HG03108 (cell line): ENCODE measurements around the gene TMEM214.

Experiments used
- ATAC-seq: cut with Tn5 transposase; IDR thresholded peaks from one replicate; pipeline ENCODE4 v1.9.1; 2021; ENCODE audit warnings: moderate library complexity; ENCODE audit not compliant: unreplicated experiment

The TMEM214 gene

DNA sequence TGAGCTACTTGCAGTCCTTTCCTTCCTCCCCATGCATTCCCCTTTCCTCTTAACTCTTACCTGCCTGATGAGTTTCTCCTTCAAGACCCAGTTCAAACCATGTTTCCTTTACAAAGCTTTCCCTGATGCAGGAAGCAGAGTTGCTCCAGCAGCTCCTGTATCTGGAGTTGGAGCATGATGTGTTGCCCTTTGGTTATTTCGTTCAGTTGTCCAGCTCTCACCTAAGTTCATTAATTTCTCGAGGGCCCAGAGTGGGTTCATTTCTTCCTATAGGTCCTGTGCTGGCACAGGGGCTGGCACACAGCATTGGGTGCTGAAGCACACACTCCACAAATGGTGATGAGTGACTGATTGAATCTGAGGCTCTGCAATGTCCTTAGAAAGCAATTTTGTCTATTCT lies 23.0 kb upstream of the TMEM214 start:
- ATAC-seq = no peak

DNA sequence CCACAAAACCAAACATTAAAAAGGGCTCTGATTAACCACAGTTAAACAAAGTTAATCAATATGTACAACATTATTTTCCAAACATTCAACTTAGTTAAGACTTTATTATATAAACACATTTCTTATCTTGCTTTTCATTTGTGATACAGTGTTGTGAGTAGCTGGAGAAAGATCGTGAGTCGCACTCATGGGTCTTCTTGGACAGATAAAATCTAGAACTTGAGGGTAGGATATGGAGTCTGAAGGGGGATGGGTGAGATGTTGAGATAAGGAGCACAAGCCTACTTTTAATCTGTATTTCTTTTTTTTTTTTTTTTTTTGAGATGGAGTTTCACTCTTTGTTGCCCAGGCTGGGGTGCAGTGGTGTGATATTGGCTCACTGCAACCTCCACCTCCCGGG lies 22.6 kb upstream of the TMEM214 start:
- ATAC-seq = no peak

DNA sequence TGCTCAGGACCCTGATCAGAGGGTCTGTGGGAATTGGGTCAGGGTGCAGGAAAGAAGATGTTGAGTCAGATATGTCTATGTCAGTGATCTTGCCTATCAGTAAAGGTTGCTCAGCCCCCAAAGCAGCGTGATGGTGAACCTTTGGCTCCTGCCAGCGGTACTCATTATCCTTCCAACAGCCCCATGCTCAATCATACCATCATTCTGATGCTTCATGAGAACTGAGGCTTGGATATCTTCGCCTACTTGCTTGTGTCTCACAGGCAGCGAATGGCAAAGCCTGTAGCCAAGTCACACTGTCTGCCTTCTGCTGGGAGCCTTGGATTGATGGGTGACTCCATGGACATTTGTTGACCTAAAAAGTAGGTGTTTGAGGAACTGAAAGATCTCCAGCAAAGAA lies 19.0 kb upstream of the TMEM214 start:
- no peak for ATAC-seq

DNA sequence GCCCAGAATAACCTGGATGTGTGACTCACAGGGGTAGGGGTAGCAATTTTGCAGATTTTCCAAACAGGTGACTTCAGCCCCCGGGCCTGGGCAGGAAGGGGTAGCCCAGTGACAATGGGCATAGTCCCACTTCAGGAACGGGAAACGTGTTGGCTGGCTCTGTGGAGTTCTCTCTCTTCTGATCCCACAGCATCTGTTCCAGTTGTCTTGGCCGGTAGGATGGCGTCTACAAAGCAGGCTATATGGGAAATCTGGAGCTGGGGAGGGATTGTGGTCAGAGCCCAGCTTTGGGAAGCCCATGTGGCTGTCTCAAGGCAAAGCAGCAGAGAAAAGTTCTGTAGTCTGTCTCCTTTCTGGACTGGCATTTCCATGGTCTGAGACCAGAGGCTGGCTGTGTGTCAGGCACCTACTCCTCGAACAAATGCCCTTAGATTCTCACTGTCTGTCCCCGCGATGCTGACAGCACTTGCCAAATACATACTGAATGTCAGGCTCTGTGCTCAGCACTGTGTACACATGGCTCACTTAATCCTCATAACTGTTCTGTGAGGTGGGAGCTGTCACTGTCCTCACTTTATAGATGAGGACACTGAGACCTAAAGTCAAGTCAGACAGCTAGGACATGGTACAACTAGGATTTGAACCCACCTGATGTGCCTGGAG lies 17.9 kb upstream of the TMEM214 start:
- ATAC-seq = no peak

DNA sequence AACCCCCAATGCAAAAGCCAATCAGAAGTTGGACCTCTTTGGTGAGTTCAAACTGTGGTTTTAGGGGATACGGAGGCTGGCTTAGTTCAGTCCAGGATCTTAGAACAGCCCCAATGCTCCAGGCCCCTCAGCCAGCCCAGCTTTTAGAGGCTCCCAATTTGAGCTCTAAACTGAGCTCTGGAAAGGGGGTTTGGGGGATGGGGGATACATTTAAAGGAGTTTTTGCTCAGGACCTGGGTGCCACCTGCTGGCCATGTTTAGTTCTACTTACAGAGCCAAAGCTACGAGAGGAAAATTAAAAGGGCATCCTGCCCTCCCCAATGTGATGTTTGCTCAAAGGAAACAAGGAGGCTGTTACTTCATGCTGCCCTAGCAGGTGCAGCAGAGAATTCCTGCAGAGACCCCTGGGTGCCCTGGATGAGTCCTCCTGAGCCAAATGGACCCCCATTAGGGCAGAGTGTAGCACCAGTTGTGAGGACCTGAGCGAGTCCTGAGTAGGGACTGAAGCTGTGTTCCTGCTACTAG lies 15.9 kb upstream of the TMEM214 start:
- ATAC-seq = no peak

DNA sequence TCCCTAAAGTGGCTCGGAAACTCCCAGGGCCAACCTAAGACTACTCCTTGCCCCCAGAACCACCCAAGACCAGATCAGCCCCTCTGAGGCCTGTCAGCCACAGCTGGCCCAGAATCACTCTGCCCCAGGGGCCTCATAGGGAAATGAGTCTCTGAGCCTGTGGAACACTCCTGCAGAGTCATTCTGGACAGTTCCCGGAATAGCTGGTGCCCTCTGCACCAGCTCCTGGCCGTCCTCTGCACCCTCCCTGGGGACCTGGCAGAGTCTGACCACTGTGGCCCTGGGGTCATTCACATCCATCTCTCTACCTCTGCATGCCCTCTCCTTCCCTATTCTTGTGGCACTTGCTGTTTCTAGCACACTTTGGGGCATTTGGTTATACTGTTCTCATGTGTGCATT lies 14.6 kb upstream of the TMEM214 start:
- ATAC-seq = no peak

DNA sequence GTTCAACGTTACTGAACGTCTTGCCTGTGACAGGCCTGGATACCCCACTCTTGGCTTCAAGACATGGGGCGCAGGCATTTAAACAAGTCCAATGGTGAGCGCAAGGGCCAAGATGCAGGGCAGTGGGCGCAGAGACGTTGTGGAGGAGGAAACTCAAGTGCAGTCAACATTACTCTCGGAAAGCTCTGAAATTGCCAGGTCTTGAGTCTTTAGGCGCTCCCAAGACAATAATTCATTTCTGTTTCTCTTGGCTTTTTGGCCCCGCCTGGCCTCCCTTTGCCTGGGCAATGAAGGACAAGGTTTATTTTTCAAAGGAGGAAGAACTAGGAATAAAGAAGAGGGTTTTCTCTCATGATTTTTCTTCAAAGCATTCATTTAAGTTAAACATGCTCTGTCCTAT lies 13.3 kb upstream of the TMEM214 start:
- no peak for ATAC-seq

DNA sequence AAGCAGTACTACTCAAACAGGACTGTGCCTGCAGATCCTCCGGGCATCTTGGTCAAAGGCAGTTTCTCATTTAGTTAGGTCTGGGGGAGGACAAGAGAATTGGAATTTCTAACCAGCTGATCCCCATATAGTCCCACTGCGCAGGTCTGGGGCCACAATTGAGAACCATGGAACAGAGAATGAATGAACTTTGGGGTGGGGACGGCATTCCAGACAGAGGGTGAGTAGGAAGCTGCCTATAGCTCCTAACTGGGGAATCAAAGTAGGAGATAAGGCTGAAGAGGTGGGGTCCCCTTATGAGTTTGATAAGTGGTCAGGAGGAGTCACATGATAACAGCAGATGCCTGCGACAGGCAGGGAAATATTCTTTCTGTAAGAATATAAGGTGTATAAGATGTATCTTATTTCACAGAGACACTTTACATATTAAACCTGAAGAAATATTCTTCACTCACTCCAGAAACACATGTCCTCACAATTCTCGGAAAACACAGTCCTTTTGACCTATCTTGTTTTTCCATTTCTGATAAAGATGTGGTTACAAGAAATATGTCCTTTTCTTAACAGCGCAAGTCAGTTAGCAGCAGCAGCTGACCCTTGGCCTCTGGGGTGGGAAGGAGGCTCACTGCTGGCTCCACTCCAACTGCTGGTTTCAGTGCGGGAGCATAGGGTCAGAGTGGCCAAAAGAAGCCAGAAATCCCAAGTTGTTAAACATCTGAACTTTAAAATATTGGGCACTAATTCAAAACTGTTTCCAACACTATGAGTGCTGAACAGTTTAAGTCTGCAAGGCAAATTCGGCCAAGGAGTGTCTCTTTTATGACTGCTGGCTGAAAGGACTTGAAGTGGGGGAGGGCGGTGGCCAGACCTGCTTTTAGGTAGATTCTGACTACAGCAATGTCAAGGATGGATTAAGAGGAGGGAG lies 12.6 kb upstream of the TMEM214 start:
- no peak for ATAC-seq

DNA sequence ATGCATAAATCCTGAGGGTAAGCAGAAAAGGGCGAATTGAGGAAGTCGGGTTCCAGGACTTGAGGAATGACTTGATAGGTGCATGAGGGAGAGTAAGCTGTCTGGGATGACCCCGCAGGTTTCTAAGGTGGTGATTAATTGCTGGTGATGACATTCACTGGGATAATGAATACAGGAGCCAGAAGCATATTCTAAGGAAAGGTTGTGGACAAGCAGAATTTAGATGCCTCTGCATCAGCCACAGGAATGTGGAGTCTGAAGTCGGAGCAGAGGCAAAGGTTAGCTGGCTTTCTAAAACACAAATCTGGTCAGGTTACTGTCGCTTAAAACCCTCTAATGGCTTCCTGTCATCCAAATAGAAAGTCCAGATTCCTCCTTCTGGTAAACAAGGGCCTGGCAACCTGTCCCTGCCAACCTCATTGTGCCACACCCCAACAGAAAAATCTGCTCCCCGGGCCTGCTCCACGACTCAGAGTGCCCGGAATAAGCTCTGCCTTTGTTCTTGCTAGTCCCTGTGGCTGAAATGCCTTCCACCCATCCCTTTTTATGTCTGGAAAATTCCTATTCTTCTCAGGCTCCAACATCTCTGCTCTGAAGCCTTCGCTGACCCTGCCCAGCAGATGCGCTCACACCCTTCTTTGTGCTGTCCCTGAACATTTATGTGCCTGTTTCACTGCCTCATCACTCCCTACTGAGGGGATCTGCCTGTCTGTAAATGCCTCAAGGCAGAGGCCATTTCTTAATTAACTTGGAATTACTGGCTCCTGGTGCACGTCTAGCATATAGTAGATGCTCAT lies 11.3 kb upstream of the TMEM214 start:
- no peak for ATAC-seq

DNA sequence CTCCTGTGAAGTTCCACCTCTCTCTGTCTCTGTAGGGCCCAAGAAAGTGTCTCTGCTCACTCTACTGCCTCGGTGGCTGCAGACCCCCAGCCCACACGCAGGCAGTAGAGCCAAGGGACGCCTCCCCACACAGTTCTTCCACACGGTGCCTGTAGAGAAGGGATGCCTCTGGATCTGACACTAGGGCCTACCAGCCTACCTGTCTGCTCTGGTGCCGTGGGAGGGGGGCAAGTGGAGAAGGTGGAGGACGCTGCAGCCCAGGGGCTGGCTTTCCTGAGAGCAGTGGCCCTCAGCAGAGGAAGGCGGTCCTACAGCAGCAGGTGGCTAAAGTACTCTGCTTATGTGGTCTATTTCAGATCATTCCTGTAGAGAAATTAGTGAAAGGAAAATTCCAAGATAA lies 9.0 kb upstream of the TMEM214 start:
- ATAC-seq = no peak

DNA sequence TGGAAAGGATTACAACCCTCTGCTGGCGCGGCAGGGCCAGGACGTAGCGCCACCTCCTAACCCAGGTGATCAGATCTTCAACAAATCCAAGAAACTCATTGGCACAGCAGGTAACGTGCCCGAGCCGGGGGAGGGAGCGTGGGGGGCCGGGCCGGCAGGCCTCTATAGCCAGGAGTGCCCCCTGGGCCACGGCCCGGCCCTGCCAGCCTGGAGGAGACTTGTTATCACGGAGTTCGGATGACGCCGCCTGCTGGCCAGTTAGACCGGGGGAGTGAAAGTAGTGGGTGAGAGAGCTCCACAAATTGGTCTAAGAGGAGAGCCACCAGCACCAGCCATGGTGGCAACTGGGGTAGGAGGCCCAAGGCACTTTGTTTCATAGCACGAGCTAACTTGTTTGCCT lies 8.6 kb upstream of the TMEM214 start:
- no peak for ATAC-seq

DNA sequence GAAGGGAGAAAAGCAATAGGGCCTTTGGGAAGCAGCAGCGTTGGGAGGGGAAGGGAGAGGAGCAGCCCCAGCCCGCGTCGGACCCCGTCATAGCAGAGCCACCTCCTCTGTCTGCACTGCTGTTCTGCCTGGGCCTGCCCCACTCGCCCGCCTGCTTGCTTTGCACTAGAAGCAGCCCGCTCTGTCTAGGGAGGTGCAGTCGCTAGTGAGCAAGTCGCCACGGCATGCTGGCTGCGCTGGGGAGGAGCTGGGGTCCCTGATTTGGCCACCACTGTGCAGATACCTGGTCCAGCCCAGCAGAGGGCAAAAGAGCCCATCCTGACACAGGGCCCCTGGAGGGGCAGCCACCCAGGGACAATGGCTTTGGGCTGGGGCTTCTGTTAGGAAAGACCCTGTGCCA lies 8.0 kb upstream of the TMEM214 start:
- no peak for ATAC-seq

DNA sequence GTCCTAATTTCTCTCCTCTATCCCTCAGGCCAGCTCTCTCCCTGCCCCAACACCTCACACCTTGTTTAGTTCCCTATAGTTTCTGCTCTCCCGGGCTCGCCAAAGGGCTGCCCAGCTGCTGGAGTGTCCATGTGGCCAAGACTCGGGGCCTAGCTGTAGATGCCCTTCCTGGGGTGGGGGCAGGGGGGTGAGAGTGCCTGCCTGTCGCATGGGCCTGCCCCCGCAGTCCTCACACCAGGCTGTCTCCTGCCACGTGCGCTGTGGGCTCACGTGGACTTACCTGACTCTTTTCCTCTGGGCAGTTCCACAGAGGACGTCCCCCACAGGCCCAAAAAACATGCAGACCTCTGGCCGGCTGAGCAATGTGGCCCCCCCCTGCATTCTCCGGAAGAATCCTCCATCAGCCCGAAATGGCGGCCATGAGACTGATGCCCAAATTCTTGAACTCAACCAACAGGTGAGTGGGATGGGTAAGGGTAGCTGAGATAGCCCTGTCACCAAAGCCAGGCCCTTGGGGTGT lies 7.4 kb upstream of the TMEM214 start:
- no peak for ATAC-seq

DNA sequence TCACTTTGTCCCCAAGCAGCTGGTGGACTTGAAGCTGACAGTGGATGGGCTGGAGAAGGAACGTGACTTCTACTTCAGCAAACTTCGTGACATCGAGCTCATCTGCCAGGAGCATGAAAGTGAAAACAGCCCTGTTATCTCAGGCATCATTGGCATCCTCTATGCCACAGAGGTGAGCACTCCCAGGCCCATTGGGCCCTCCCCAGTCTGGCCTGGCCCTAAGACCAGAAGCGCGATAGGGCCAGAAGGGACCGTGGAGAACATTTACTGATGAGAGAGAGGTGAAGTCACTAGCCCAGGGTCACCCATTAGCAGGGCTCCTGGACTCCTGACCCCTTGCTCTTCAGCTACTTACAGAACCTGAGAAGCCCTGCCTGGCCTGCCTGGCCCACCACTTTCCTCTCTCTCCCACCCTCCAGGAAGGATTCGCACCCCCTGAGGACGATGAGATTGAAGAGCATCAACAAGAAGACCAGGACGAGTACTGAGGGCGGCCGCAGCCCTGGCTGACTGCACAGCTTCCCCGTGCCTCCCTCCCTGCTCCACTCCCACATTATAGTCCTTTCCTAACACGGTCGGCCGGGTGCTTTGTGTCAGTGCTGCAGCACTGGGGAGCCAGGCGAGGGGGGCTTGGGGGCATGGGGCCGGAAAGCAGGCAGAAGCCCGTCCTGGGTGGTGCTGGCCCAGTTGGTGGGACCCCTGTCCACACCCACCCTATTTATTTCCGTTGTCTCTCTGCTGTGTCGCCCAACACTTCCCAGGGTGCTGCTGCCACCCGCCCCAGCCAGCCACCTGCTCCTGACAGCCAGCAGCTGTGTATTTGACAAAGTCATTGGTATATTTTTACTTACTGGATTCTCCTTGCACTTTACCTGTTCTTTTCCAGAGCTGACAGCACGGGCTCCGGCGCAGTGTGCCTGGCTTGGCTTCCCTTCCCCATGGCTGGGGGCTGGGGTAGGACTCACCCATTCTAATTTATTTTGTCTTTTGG lies 6.6 kb upstream of the TMEM214 start:
- no peak for ATAC-seq

DNA sequence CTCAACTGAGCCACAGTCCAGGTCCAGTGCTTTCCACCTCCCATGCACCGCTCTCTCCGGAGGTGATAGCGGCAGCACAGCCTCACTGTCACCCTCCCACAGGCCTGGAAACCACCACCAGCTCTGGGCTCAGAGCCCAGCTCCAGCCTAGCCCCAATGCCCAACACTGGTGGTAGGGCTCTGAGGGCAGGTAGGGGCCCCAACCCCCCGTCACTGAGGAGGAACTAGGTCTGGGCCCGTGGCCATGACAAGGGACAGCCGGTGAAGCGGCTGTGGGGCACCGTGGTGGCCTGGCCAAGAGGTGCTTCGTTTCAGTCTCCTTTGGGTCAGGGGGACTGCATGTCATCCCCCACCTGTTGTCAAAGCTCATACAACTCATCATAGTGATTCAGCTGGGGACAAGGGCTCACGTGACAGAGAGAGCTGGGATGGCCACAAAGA lies 5.5 kb upstream of the TMEM214 start:
- ATAC-seq = no peak

DNA sequence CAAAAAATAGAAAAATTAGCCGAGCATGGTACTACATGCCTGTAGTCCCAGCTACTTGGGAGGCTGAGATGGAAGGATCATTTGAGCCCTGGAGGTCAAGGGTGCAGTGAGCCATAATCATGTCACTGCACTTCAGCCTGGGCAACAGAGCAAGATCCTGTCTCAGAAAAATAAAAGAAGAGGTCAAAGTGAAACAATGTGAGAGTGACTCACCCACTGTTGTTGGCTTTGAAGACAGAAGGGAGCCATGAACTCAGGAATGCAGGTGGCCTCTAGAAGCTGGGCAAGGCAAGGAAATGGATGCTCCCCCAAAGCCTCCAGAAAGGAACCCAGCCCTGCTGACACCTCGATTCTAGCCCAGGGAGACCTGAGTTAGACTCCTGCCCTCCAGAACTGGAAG lies 3.7 kb upstream of the TMEM214 start:
- ATAC-seq = no peak

DNA sequence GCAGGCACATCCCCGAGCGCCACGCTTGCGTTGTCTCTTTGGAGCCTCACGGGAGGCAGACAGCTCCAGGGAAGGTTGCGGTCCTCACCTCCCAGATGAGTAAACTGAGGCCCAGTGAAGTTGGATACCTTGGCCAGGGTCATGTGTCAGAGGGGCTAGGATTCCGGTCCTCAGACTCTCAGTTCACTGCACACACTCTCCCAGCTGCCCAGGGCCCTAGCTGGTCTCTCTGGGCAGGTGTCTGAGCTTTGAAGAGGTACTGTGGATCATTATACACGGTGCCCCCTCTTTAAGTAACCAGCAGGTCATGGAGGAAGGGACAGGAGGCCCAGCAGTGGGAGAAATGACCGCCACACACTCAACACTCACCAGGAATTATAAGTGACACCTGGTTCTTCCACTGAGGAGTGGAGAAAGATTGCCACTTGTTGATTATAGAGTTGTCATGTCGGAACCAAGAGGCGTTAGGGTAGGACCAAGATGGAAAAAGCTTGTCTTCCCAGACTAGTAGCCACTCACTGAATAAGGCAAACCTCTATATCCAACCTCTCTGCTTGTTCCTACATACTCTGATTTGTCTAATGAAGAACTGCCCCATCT lies 588 bp downstream of the TMEM214 start:
- ATAC-seq = no peak

DNA sequence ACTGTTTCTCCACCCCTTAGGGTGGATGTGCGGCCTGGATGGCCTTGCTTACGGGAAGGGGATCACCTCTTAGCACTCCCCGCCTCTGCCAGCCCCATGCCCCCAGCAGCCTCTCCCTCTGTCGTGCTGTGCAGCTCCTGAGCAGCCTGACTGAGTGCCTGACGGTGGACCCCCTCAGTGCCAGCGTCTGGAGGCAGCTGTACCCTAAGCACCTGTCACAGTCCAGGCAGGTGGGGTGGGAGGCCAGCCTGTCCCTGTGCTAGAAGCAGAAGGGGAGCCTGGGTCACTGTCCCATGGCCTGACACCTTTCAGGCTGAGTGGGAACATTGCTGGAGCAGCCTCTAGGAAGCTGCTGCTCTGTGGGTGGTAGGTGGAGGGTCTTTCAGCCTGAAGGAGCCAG lies 5.2 kb downstream of the TMEM214 start:
- ATAC-seq = no peak

DNA sequence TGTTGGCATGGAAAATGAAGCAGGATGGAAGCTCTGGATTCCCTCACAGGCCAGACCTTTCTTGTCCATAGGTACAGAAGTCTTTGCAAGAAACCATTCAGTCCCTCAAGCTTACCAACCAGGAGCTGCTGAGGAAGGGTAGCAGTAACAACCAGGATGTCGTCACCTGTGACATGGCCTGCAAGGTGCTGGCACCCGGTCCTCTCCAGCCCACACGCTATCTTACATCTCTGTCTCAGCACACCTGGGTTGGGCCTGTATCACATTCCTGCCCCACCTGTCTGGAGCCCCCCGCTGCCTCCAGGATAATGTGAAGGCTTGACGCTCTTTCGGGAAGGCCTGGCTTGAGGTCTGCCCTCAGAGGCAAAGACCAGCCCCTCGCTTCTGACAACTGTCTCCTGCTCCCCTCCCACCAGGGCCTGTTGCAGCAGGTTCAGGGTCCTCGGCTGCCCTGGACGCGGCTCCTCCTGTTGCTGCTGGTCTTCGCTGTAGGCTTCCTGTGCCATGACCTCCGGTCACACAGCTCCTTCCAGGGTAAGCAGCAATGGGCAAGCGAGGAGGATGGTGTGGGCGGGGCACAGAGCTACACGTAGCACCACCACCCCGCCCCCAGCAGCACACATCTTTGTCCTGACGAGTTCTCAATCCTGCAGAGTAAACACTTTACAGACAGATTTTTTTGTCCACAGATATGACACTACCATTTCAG lies 6.0 kb downstream of the TMEM214 start:
- no peak for ATAC-seq
